ENCODE measurements around the gene COL5A1. TPM values are rescaled to one million over a fixed set of nuclear protein-coding genes. Genes with fewer than 3 reads are reported as not detected.

Gene COL5A1
- total and polyA plus RNA-seq, 2 donors from 2014 or later: 2.4 to 23.8 TPM

DNA sequence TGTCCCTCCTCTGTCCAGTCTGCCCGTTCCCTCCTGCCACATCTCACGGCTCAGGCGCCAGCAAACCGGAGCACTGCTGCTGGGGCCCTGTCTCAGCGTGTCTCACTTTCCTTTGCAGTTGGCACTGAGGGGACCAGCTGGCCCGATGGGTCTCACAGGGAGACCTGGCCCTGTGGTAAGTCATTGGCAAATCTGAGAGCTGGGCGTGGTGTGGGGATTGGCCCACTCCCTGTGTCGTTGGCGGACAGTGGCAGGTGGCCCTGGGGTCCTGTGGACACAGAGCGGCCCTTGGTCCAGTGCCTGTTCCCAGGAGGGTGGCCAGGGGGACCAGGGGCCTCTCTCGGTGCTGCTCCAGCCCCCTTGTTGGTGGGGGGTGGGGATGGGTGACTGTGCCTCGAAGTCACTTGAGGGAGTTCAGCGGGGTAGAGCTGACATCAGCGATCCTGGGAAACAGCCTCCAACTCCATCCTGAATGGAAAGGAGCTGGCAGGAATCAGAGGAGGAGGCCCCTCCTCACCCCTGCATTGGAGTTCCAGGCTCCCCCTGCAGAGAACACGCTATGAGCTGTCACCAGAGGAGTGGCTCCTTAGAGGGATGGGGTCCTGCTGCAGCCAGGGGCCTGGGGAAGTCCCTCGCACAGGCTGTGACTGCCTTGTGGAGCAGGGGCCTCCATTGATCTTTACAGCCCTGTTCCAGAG is 111.0 kb downstream of the COL5A1 start:
- FAIRE-seq (no peak), DNase-seq (no peak)
- Histone ChIP-seq H3K4me1 (ENCODE audit: control insufficient read depth in 2 of 3, insufficient read depth in 2 of 3, low read depth in 1 of 3, low read length in 3 of 3) (no peaks in the 10 kb centered on the region), H3K9me3 (ENCODE audit: control insufficient read depth in 2 of 3, insufficient read depth in 1 of 3, low read length in 3 of 3) (no peaks in the 10 kb centered on the region), H3K27me3 (ENCODE audit: control insufficient read depth, insufficient read depth, low read length) (no peaks in the 10 kb centered on the region), H3K27ac (ENCODE audit: low read depth in 2 of 2, low read length in 2 of 2) (no peak overlapping the region), H3K9ac (ENCODE audit: low read length in 3 of 3) (no peak overlapping the region), H3K36me3 (ENCODE audit: control insufficient read depth in 2 of 3, insufficient read depth in 3 of 3, low read length in 3 of 3) (peaks cover 3 to 7% (median 5%) of the 10 kb centered on the region in 3 donors), H3K4me3 (ENCODE audit: low read length in 3 of 3) (no peak overlapping the region)
- intact Hi-C loops (cut with DNase I): no loop called here
- TF ChIP-seq, protein P1, sequence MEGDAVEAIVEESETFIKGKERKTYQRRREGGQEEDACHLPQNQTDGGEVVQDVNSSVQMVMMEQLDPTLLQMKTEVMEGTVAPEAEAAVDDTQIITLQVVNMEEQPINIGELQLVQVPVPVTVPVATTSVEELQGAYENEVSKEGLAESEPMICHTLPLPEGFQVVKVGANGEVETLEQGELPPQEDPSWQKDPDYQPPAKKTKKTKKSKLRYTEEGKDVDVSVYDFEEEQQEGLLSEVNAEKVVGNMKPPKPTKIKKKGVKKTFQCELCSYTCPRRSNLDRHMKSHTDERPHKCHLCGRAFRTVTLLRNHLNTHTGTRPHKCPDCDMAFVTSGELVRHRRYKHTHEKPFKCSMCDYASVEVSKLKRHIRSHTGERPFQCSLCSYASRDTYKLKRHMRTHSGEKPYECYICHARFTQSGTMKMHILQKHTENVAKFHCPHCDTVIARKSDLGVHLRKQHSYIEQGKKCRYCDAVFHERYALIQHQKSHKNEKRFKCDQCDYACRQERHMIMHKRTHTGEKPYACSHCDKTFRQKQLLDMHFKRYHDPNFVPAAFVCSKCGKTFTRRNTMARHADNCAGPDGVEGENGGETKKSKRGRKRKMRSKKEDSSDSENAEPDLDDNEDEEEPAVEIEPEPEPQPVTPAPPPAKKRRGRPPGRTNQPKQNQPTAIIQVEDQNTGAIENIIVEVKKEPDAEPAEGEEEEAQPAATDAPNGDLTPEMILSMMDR (IDR thresholded peaks at IDR 0.05; ENCODE audit: borderline replicate concordance, extremely low read depth, insufficient read depth): no peak

DNA sequence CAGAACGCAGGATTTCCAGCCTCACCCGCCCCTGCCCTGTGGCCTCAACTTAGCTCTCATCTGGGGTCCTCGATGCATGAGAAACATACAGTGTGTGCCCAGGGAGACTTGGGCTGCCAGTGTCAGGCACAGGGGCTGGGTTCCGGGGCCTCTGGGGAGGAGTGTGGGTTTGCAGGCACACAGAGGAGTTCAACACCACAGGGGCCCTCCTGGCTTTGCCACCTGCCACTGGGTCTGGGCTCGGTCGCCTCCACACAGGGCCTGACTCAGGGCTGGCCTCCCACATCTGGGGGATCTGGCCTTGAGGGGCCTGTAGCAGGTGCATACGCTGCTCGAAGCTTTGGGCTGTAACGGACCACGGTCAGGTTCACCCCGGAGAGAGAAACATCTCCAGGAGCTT is 111.6 kb downstream of the COL5A1 start:
- no peak for DNase-seq
- TF ChIP-seq, protein P1 (IDR thresholded peaks at IDR 0.05; ENCODE audit: borderline replicate concordance, extremely low read depth, insufficient read depth): no peak
- no peak for FAIRE-seq
- H3K4me3 ChIP-seq (ENCODE audit: low read length in 3 of 3): no peak overlapping the region
- H3K27ac ChIP-seq (ENCODE audit: low read depth in 2 of 2, low read length in 2 of 2): no peak overlapping the region
- intact Hi-C loops (cut with DNase I): no loop called here
- H3K27me3 ChIP-seq (ENCODE audit: control insufficient read depth, insufficient read depth, low read length): no peaks in the 10 kb centered on the region
- H3K4me1 ChIP-seq (ENCODE audit: control insufficient read depth in 2 of 3, insufficient read depth in 2 of 3, low read depth in 1 of 3, low read length in 3 of 3): no peaks in the 10 kb centered on the region
- H3K9ac ChIP-seq (ENCODE audit: low read length in 3 of 3): no peak overlapping the region
- H3K9me3 ChIP-seq (ENCODE audit: control insufficient read depth in 2 of 3, insufficient read depth in 1 of 3, low read length in 3 of 3): no peaks in the 10 kb centered on the region
- H3K36me3 ChIP-seq (ENCODE audit: control insufficient read depth in 2 of 3, insufficient read depth in 3 of 3, low read length in 3 of 3): peaks cover under 1 to 3% (median 1%) of the 10 kb centered on the region in 3 donors

DNA sequence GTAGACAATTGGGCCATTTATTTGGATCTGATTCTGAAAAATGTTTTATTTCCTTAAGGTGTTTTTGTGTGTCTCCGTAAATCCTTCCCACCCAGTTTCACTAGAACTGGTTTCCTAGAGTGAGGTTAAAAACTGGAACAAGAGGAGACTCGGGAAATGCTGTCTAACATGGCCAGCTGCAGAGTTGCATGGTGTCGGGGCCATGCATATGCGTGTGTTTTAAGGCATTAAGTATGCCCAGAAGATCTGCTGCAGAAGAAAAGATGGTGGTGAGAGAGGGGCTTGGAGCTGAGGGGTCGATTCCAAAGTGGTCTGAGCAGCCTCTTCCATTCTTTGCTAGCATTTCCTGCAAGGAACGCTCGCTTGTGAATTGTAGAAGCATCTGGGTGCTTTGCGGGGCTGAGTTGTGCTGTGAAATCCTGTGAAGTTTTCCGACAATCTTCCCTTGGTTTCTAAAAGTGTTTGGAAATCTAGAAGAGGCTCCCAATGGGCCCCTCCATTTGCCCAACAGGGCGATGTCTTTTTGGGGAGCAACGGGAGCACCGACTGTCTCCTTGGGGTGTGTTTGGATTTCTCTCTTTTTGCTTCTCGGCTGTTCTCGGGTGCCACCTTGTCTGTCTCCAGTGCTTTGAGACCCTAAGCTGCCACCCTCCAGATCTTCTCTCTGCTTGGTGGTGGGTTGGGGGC is 113.8 kb downstream of the COL5A1 start:
- intact Hi-C loops (cut with DNase I): no loop called here
- Histone ChIP-seq H3K9me3 (ENCODE audit: control insufficient read depth in 2 of 3, insufficient read depth in 1 of 3, low read length in 3 of 3) (no peaks in the 10 kb centered on the region), H3K27ac (ENCODE audit: low read depth in 2 of 2, low read length in 2 of 2) (no peak overlapping the region), H3K27me3 (ENCODE audit: control insufficient read depth, insufficient read depth, low read length) (no peaks in the 10 kb centered on the region), H3K9ac (ENCODE audit: low read length in 3 of 3) (no peak overlapping the region), H3K4me1 (ENCODE audit: control insufficient read depth in 2 of 3, insufficient read depth in 2 of 3, low read depth in 1 of 3, low read length in 3 of 3) (no peaks in the 10 kb centered on the region), H3K36me3 (ENCODE audit: control insufficient read depth in 2 of 3, insufficient read depth in 3 of 3, low read length in 3 of 3) (peaks cover 0 to 3% (median 2%) of the 10 kb centered on the region in 3 donors), H3K4me3 (ENCODE audit: low read length in 3 of 3) (no peak overlapping the region)
- TF ChIP-seq, protein P1 (IDR thresholded peaks at IDR 0.05; ENCODE audit: borderline replicate concordance, extremely low read depth, insufficient read depth): no peak
- DNase-seq: no peak
- FAIRE-seq: no peak
